HUES64 (cell line): ENCODE data around the gene DHRS13.

ENCODE experiments used
- H3K27ac ChIP-seq: 2 replicates; pipeline ENCODE4 v1.7.0; 2013; ENCODE audit warnings: low read depth, low read length, inconsistent platforms
- H3K27me3 ChIP-seq: 2 replicates; pipeline ENCODE4 v1.6.1; 2013; ENCODE audit warnings: mild to moderate bottlenecking, low read length; ENCODE audit not compliant: insufficient read depth
- H3K36me3 ChIP-seq: 2 replicates; pipeline ENCODE4 v1.6.1; 2013; ENCODE audit warnings: mild to moderate bottlenecking, low read length; ENCODE audit not compliant: insufficient read depth
- H3K4me1 ChIP-seq: 2 replicates; pipeline ENCODE4 v1.6.1; 2013; ENCODE audit warnings: mild to moderate bottlenecking, low read length, moderate library complexity; ENCODE audit not compliant: insufficient read depth
- H3K4me3 ChIP-seq: 2 replicates; pipeline ENCODE4 v1.5.1; 2013; ENCODE audit warnings: mild to moderate bottlenecking, low read length, moderate library complexity
- H3K9ac ChIP-seq: 2 replicates; pipeline ENCODE4 v1.6.1; 2013; ENCODE audit warnings: mild to moderate bottlenecking, low read depth, low read length
- H3K9me3 ChIP-seq: 2 replicates; pipeline ENCODE4 v1.6.1; 2013; ENCODE audit warnings: low read depth, low read length; ENCODE audit not compliant: insufficient read depth
- WGBS: fragments of 150-250, 120-280 bp; methylation state at CpG from one replicate; pipeline ENCODE4 v1.1.7; 2013; ENCODE audit warnings: missing lambda C conversion rate; 5-methylcytosine and 5-hydroxymethylcytosine counted together

The DHRS13 gene

DNA sequence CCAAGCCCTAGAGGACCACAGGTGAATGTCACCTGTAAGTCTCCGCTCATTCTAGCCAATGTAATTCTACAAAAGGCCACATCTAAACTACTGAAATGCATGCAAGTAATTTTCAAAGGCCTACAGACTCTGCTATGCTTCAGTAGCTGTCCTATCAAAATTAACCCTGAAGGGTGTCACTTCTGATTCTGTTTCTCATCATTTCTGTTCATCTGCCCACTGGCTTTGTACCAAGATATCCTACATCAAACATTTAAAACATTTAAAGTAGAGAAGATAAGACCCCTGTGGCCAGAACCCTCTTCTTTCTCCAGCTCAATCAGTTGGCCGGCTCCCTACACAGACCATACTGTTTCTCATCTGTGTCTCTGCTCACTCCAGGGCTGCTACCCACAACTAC is 26.9 kb upstream of the DHRS13 start:
- no peaks in the 10 kb centered on the region for H3K9me3 ChIP-seq
- H3K4me1 ChIP-seq, result no peaks in the 10 kb centered on the region
- no peak overlapping the region for H3K27ac ChIP-seq
- no peak overlapping the region for H3K9ac ChIP-seq
- H3K4me3 ChIP-seq, result no peak overlapping the region
- H3K36me3 ChIP-seq, result peaks cover 39% of the 10 kb centered on the region
- 96% methylated on average over 2 of the region's 2 CpGs for WGBS
- no peaks in the 10 kb centered on the region for H3K27me3 ChIP-seq

DNA sequence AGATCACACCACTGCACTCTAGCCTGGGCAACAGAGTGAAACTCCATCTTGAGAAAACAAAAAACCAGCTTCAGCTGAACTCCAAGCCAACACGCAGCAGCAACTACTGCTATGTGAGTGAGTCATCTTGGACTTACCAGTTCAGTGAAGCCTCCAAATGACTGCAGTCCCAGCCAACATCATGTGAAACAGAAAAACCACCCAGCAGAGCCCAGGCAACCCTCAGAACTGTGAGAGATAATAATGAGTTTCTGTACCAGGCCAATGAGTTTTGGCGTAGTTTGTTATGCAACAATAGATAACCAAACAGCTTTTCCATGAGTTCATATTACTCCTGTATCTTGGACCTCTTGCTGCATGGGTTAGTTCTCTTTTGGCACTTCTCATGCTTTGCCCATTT is 25.2 kb upstream of the DHRS13 start:
- 98% methylated on average over 2 of the region's 2 CpGs for WGBS
- Histone ChIP-seq H3K9ac (no peak overlapping the region), H3K27ac (no peak overlapping the region), H3K4me1 (no peaks in the 10 kb centered on the region), H3K27me3 (no peaks in the 10 kb centered on the region), H3K4me3 (no peak overlapping the region), H3K9me3 (no peaks in the 10 kb centered on the region), H3K36me3 (peaks cover 50% of the 10 kb centered on the region)

DNA sequence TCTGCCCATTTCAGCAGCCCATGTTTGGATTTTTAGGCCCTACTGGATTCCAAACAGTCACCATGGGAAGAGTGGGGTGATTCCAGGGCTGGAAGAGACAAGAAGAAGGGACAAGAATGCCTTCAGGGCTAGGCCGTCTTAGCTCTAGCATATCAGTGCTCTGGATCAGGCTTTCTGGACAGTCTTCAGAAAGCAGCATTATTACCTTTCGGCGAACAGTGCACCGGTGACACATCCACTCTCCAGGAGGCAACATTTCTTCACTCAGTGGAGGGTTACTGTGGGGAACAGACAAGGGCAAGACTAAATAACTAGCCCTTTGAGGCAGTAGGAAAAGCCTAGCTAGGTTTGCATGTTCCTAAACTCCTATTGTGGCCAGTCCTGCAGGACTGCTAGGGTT is 23.9 kb upstream of the DHRS13 start:
- H3K9me3 ChIP-seq, result no peaks in the 10 kb centered on the region
- no peak overlapping the region for H3K27ac ChIP-seq
- no peak overlapping the region for H3K9ac ChIP-seq
- H3K27me3 ChIP-seq, result no peaks in the 10 kb centered on the region
- H3K4me1 ChIP-seq, result no peaks in the 10 kb centered on the region
- no peak overlapping the region for H3K4me3 ChIP-seq
- WGBS, result 98% methylated on average over 4 of the region's 4 CpGs
- peaks cover 61% of the 10 kb centered on the region for H3K36me3 ChIP-seq

DNA sequence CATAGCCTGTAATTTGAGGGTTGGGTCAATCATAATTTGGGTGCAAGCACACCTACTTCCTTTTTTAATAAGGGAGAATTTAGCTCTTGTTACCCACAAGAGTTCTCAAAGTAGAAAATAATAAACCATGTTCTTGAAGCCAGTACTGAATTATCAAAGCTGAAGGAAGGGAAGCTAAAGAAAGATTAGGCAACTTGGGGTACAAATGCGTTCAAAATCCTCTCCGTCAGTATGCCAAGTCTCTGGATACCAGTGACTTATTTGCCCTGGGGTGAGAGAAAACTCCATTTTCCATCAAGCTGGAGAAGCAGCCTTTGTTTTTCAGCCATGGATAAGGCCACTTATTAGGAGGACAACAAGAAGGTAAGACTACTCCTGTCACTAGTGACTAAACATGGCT is 23.5 kb upstream of the DHRS13 start:
- Histone ChIP-seq H3K36me3 (peaks cover 66% of the 10 kb centered on the region), H3K9me3 (no peaks in the 10 kb centered on the region), H3K4me1 (no peaks in the 10 kb centered on the region), H3K9ac (no peak overlapping the region), H3K27ac (no peak overlapping the region), H3K4me3 (no peak overlapping the region), H3K27me3 (no peaks in the 10 kb centered on the region)
- WGBS, result 95% methylated on average over 2 of the region's 2 CpGs

DNA sequence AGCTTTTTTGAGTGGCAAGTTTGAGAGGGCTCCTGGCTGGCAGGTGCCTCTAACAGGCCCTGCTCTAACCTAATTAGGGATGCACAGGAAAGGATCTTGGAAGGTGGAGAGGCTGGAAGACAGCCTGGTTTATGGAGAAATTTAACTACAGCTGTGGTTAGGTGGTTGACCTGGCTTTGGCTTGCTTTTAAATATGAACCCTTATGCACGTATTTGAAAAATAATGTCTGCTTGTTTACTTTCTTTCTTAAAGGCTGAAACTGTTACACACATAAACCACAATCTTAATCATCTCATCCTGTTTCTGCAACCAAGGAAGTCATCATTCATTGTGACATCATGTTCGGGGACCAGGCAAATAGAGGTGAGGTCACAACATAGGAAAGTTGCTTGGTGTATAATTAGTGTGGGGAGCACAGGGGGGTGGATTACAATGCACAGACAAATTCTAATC is 23.1 kb upstream of the DHRS13 start:
- 94% methylated on average over 2 of the region's 2 CpGs for WGBS
- Histone ChIP-seq H3K4me3 (no peak overlapping the region), H3K27ac (no peak overlapping the region), H3K9me3 (no peaks in the 10 kb centered on the region), H3K9ac (no peak overlapping the region), H3K36me3 (peaks cover 70% of the 10 kb centered on the region), H3K4me1 (no peaks in the 10 kb centered on the region), H3K27me3 (no peaks in the 10 kb centered on the region)

DNA sequence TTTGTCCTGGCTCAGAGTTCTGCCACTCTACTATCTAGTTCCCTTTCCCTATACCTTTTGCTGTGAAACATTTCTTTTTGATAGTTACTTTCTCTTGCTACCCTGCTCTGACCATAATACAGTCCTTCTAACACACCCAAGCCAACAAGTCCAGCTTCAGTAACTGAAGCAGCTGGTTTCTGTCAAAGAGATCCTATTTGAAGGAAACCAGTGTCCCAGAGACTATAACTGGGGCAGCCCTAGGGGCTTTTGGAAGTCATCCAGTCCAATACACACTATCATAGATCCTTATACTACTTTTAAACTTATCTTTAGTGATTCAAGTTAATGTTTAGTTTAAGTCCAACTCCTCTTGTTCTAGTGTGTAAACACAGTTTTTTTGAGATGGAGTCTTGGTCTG is 17.3 kb upstream of the DHRS13 start:
- Histone ChIP-seq H3K4me3 (no peak overlapping the region), H3K27me3 (no peaks in the 10 kb centered on the region), H3K27ac (no peak overlapping the region), H3K9ac (no peak overlapping the region), H3K9me3 (no peaks in the 10 kb centered on the region), H3K36me3 (peaks cover 94% of the 10 kb centered on the region), H3K4me1 (no peaks in the 10 kb centered on the region)

DNA sequence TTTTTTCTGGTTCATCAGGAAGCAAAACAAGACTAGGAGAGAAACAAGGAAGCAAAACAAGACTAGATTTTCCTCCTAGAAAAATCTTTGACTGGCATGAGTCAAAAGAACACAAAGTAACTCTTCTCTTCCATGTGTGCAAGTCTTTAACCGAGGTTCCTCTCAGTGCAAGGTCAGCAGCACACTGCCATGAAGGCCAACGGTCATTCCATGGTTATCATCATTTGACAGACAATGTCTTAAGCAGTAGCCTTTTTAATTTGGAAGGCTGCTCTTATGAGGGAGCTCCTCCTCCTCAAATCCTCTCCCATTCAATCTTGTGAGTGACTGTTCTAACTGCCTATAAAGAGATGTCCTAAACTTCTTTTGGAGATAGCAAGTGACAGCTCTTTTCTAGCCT is 15.4 kb upstream of the DHRS13 start:
- H3K9ac ChIP-seq, result no peak overlapping the region
- H3K4me1 ChIP-seq, result no peaks in the 10 kb centered on the region
- H3K9me3 ChIP-seq, result no peaks in the 10 kb centered on the region
- no peaks in the 10 kb centered on the region for H3K27me3 ChIP-seq
- 94% methylated on average over 2 of the region's 2 CpGs for WGBS
- no peak overlapping the region for H3K27ac ChIP-seq
- H3K4me3 ChIP-seq, result no peak overlapping the region
- H3K36me3 ChIP-seq, result peaks cover 96% of the 10 kb centered on the region

DNA sequence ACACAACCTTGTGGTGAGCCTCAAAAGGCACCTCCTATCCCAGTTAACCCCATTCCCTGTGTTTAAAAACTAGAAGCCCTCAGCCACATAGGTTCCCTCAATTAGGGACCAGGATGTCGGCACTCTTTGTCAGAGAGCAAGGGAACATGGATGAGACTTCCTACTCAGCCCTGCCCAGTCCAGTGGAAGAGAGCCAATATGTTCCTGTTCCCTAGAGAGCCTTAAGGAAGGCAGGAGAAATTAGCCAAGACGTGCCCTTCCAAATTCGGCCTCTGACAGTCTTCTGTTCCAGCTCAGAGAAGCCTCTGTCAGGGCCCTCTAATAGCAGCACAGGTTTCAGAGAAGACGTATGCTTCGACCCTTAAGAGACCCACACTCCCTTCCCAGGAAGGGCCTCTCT is 14.6 kb upstream of the DHRS13 start:
- Histone ChIP-seq H3K9ac (no peak overlapping the region), H3K4me3 (no peak overlapping the region), H3K27ac (peak overlapping the region; percentile 8; the same call in 1 of the 2 replicates), H3K27me3 (no peaks in the 10 kb centered on the region), H3K4me1 (no peaks in the 10 kb centered on the region), H3K36me3 (peaks cover 96% of the 10 kb centered on the region), H3K9me3 (no peaks in the 10 kb centered on the region)
- WGBS, result 95% methylated on average over 5 of the region's 5 CpGs

DNA sequence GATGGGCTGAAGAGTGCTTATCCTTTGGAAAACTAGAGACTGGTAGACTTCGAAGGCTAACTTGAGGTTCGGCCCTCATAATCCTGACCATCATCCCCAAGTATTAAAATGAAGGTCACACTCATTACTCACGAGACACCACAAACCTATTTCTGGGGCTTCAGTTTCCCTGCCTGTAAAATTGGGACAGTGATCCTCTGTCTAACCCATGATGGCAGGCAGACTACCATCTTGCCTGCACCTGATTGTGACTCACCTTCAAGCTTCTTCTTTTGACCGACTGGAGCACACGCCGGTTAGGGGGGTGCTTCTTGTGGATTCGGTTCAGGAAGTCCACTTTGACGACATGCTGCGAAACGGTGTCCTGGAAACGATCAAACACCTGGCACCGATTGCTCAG is 14.2 kb upstream of the DHRS13 start:
- H3K27ac ChIP-seq, result peak overlapping the region; percentile 8; the same call in 1 of the 2 replicates
- no peaks in the 10 kb centered on the region for H3K9me3 ChIP-seq
- 98% methylated on average over 12 of the region's 12 CpGs for WGBS
- no peaks in the 10 kb centered on the region for H3K4me1 ChIP-seq
- H3K9ac ChIP-seq, result no peak overlapping the region
- H3K27me3 ChIP-seq, result no peaks in the 10 kb centered on the region
- no peak overlapping the region for H3K4me3 ChIP-seq
- peaks cover 96% of the 10 kb centered on the region for H3K36me3 ChIP-seq

DNA sequence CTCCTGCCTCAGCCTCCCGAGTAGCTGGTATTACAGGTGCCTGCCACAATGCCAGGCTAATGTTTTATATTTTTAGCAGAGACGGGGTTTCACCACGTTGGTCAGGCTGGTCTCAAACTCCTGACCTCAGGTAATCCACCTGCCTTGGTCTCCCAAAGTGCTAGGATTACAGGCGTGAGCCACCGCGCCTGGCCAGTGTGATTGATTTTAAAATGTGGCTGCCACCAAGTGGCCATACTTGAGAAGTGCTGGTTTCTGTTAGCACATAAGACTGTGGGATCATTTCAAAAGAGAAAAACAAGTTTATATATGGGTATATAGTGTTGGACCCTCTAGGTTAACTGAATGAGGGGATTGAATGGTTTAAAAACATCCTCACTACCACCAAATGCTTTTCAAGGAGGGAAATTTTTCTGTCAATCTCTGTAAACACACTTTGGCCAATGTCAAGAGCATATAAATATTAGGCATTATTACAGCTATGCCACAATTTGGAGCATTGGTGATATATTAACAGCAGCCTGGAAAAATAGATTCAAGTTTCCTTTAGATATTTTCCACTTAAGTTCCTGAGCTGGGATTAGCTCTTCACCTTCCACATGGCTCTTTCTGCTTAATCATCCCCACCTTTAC is 13.5 kb upstream of the DHRS13 start:
- Histone ChIP-seq H3K4me3 (no peak overlapping the region), H3K9ac (no peak overlapping the region), H3K27ac (no peak overlapping the region), H3K4me1 (no peaks in the 10 kb centered on the region), H3K27me3 (no peaks in the 10 kb centered on the region), H3K9me3 (no peaks in the 10 kb centered on the region), H3K36me3 (peaks cover 96% of the 10 kb centered on the region)
- WGBS, result 73% methylated on average over 6 of the region's 6 CpGs

DNA sequence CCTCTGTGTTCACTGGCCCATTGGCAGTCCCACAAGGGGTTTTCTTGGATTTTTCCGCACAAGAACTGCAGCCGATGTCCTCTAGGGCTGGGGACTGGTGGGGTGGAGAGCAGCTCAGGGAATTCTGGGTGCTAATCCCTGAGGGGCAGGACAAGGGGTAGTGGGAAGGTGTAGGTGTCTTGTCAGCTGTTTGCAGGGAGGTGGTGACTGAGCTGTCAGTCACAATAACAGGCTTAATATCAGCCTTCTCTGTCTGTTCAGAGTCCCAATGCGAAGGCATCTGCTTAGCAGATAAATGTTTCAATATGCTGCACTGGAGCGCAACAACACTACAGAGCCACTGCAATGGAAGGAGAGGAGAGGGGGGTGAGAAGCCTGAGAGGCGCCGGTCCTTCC is 10.1 kb upstream of the DHRS13 start:
- peaks cover 7% of the 10 kb centered on the region; the same call in 1 of the 2 replicates for H3K4me1 ChIP-seq
- H3K27ac ChIP-seq, result no peak overlapping the region
- H3K9me3 ChIP-seq, result no peaks in the 10 kb centered on the region
- H3K4me3 ChIP-seq, result no peak overlapping the region
- H3K9ac ChIP-seq, result no peak overlapping the region
- WGBS, result 96% methylated on average over 6 of the region's 6 CpGs
- no peaks in the 10 kb centered on the region for H3K27me3 ChIP-seq
- H3K36me3 ChIP-seq, result peaks cover 99% of the 10 kb centered on the region
